Activated CD4-positive, alpha-beta T cell treated with anti-CD3 and anti-CD28 coated beads, Interleukin-2, amount 10 ng/mL, durations not matched to agents 7 days and 5 days (primary cell): ENCODE data around the gene CX3CR1. TPM values are rescaled to one million over a fixed set of nuclear protein-coding genes. Genes with fewer than 3 reads are reported as not detected.
A peak's percentile ranks its signal among the peaks of the same experiment; 100 is the strongest.

Source experiments
- CTCF ChIA-PET: fragments of 350-600 bp; sonication (Branson Sonifier 250); formaldehyde crosslinking; loops from one replicate; lab custom pipeline; 2021; ENCODE audit warnings: antibody characterized with exemption; lab: Charles Lee
- POLR2A ChIA-PET: fragments of 350-600 bp; sonication (Branson Sonifier 250); formaldehyde crosslinking; loops from one replicate; lab custom pipeline; 2021; ENCODE audit warnings: antibody characterized with exemption; lab: Charles Lee
- DNase-seq: peaks from one replicate; pipeline ENCODE4 v3.0.0-alpha.2; 2020
- H3K27ac Mint-ChIP-seq: one replicate; pipeline ENCODE4 v1.8.0; 2021; ENCODE audit warnings: mild to moderate bottlenecking, moderate library complexity, mixed read lengths
- H3K27me3 Mint-ChIP-seq: one replicate; pipeline ENCODE4 v1.8.0; 2021; ENCODE audit warnings: mixed read lengths
- H3K36me3 Mint-ChIP-seq: one replicate; pipeline ENCODE4 v1.8.0; 2021; ENCODE audit warnings: low read depth, mixed read lengths
- H3K4me1 Mint-ChIP-seq: one replicate; pipeline ENCODE4 v1.8.0; 2021; ENCODE audit warnings: mixed read lengths
- H3K4me3 Mint-ChIP-seq: one replicate; pipeline ENCODE4 v1.8.0; 2021; ENCODE audit warnings: mild to moderate bottlenecking, moderate library complexity, mixed read lengths
- H3K9me3 Mint-ChIP-seq: one replicate; pipeline ENCODE4 v1.8.0; 2021; ENCODE audit warnings: mixed read lengths
- total RNA-seq, 2 experiments: library from RNA; stranded (reverse); gene quantifications; one replicate each; pipeline ENCODE4 v1.2.3, GENCODE V29; 2021

The CX3CR1 gene
- total RNA-seq, 2 experiments from 2014 or later, result 0.60 to 1.5 TPM

GRCh38 chr3:39317571-39318169 lies 37.8 kb upstream of the CX3CR1 start:
- ChIA-PET POLR2A (no interaction called here), CTCF (interaction anchor here (1.1 to 1.2 kb wide), 2 partner anchors 26 to 68 kb away, joined by 3 to 4 read pairs; no protein-coding TSS in a partner anchor)
- H3K4me3 Mint-ChIP-seq, result no peak overlapping the region
- peaks cover 13% of the 10 kb centered on the region for H3K27me3 Mint-ChIP-seq
- H3K9me3 Mint-ChIP-seq, result peaks cover 16% of the 10 kb centered on the region
- H3K36me3 Mint-ChIP-seq, result peaks cover 10% of the 10 kb centered on the region
- H3K4me1 Mint-ChIP-seq, result peaks cover 17% of the 10 kb centered on the region
- DNase-seq, result no peak
- H3K27ac Mint-ChIP-seq, result no peak overlapping the region

- DNase-seq, result no peak
- Mint-ChIP-seq H3K27ac (no peak overlapping the region), H3K4me1 (peaks cover 4% of the 10 kb centered on the region), H3K36me3 (peaks cover 8% of the 10 kb centered on the region), H3K27me3 (peaks cover 11% of the 10 kb centered on the region), H3K4me3 (no peak overlapping the region), H3K9me3 (peaks cover 21% of the 10 kb centered on the region)
- POLR2A ChIA-PET, result no interaction called here
- CTCF ChIA-PET, result interaction anchor here (1.5 kb wide), 1 partner anchor 27 kb away, joined by 4 read pairs; no protein-coding TSS in a partner anchor
These were observed 35.6 kb upstream of the CX3CR1 start for GRCh38 chr3:39315420-39315819.

GRCh38 chr3:39313289-39313688 lies 33.5 kb upstream of the CX3CR1 start:
- ChIA-PET CTCF (no interaction called here), POLR2A (no interaction called here)
- Mint-ChIP-seq H3K4me1 (peaks cover 3% of the 10 kb centered on the region), H3K9me3 (peaks cover 23% of the 10 kb centered on the region), H3K27ac (no peak overlapping the region), H3K36me3 (peaks cover 8% of the 10 kb centered on the region), H3K4me3 (no peak overlapping the region), H3K27me3 (peaks cover 19% of the 10 kb centered on the region)
- DNase-seq, result no peak

GRCh38 chr3:39302178-39302577 lies 22.3 kb upstream of the CX3CR1 start:
- ChIA-PET CTCF (interaction anchor here (1.5 to 3.5 kb wide), 3 partner anchors 10 to 112 kb away, joined by 3 to 17 read pairs (median 13); no protein-coding TSS in a partner anchor), POLR2A (no interaction called here)
- Mint-ChIP-seq H3K27me3 (peaks cover 40% of the 10 kb centered on the region), H3K36me3 (peaks cover 5% of the 10 kb centered on the region), H3K4me1 (peaks cover 2% of the 10 kb centered on the region), H3K27ac (no peak overlapping the region), H3K9me3 (peaks cover 36% of the 10 kb centered on the region), H3K4me3 (no peak overlapping the region)
- DNase-seq, result no peak

GRCh38 chr3:39299279-39299678 lies 19.4 kb upstream of the CX3CR1 start:
- Mint-ChIP-seq H3K4me3 (no peak overlapping the region), H3K4me1 (peaks cover 21% of the 10 kb centered on the region), H3K27me3 (peaks cover 29% of the 10 kb centered on the region), H3K36me3 (peaks cover 5% of the 10 kb centered on the region), H3K9me3 (peaks cover 33% of the 10 kb centered on the region), H3K27ac (no peak overlapping the region)
- POLR2A ChIA-PET, result interaction anchor here (0.6 kb wide), 1 partner anchor 20 kb away, joined by 3 read pairs; no protein-coding TSS in a partner anchor
- DNase-seq, result no peak
- CTCF ChIA-PET, result interaction anchor here (1.0 to 2.2 kb wide), 2 partner anchors 11 to 19 kb away, joined by 4 to 8 read pairs; no protein-coding TSS in a partner anchor

- no peak for DNase-seq
- CTCF ChIA-PET, result interaction anchor here (0.7 to 1.3 kb wide), 6 partner anchors 11 to 170 kb away, joined by 3 to 4 read pairs (median 3); no protein-coding TSS in a partner anchor
- Mint-ChIP-seq H3K4me3 (no peak overlapping the region), H3K9me3 (peaks cover 26% of the 10 kb centered on the region), H3K4me1 (peaks cover 35% of the 10 kb centered on the region), H3K36me3 (peaks cover 3% of the 10 kb centered on the region), H3K27ac (no peak overlapping the region), H3K27me3 (peaks cover 19% of the 10 kb centered on the region)
- POLR2A ChIA-PET, result interaction anchor here (0.6 kb wide), 1 partner anchor 1852 kb away, joined by 4 read pairs; no protein-coding TSS in a partner anchor
These were observed 16.6 kb upstream of the CX3CR1 start for GRCh38 chr3:39296197-39297077.

GRCh38 chr3:39295184-39295775 lies 15.4 kb upstream of the CX3CR1 start:
- Mint-ChIP-seq H3K27me3 (peaks cover 9% of the 10 kb centered on the region), H3K4me1 (peaks cover 40% of the 10 kb centered on the region), H3K36me3 (peaks cover 3% of the 10 kb centered on the region), H3K27ac (peak overlapping the region; percentile 82), H3K4me3 (no peak overlapping the region), H3K9me3 (peaks cover 24% of the 10 kb centered on the region)
- CTCF ChIA-PET, result interaction anchor here (1.1 to 10.0 kb wide), 6 partner anchors 20 to 168 kb away, joined by 3 to 275 read pairs (median 4); partner anchors contain the start of genes CCR8, CX3CR1 and XIRP1
- no peak for DNase-seq
- POLR2A ChIA-PET, result no interaction called here

- Mint-ChIP-seq H3K4me3 (no peak overlapping the region), H3K4me1 (peaks cover 44% of the 10 kb centered on the region), H3K27me3 (peaks cover 3% of the 10 kb centered on the region), H3K27ac (peak overlapping the region; percentile 82), H3K36me3 (no peaks in the 10 kb centered on the region), H3K9me3 (peaks cover 18% of the 10 kb centered on the region)
- DNase-seq, result peak; percentile 21
- CTCF ChIA-PET, result interaction anchor here (0.5 to 10.0 kb wide), 5 partner anchors 19 to 135 kb away, joined by 3 to 275 read pairs (median 4); partner anchors contain the start of genes CCR8, CX3CR1 and XIRP1
- POLR2A ChIA-PET, result no interaction called here
These were observed 14.8 kb upstream of the CX3CR1 start for GRCh38 chr3:39294446-39295183.

- ChIA-PET POLR2A (interaction anchor here (1.0 kb wide), 1 partner anchor 85 kb away, joined by 5 read pairs; no protein-coding TSS in a partner anchor), CTCF (interaction anchor here (0.7 to 10.0 kb wide), 16 partner anchors 10 to 209 kb away, joined by 3 to 275 read pairs (median 4); partner anchors contain the start of genes CX3CR1, GORASP1, TTC21A and XIRP1)
- peaks cover 58% of the 10 kb centered on the region for H3K4me1 Mint-ChIP-seq
These were observed 13.1 kb upstream of the CX3CR1 start for GRCh38 chr3:39292961-39293360.

GRCh38 chr3:39291903-39292329 lies 12.1 kb upstream of the CX3CR1 start:
- Mint-ChIP-seq H3K9me3 (peaks cover 2% of the 10 kb centered on the region), H3K36me3 (no peaks in the 10 kb centered on the region), H3K4me1 (peaks cover 62% of the 10 kb centered on the region), H3K27ac (peak overlapping the region; percentile 20), H3K27me3 (no peaks in the 10 kb centered on the region), H3K4me3 (no peak overlapping the region)
- DNase-seq, result peak; percentile 79
- POLR2A ChIA-PET, result interaction anchor here (1.0 kb wide), 1 partner anchor 86 kb away, joined by 5 read pairs; no protein-coding TSS in a partner anchor
- CTCF ChIA-PET, result interaction anchor here (0.7 to 10.0 kb wide), 44 partner anchors 9 to 243 kb away, joined by 3 to 275 read pairs (median 4); partner anchors contain the start of genes CX3CR1, GORASP1, TTC21A and XIRP1

More at GRCh38 chr3:39292961-39293360, 13.1 kb upstream of the CX3CR1 start:
- H3K9me3 Mint-ChIP-seq, result peaks cover 6% of the 10 kb centered on the region
- no peak overlapping the region for H3K27ac Mint-ChIP-seq
- no peak overlapping the region for H3K4me3 Mint-ChIP-seq
- no peaks in the 10 kb centered on the region for H3K36me3 Mint-ChIP-seq
- H3K27me3 Mint-ChIP-seq, result no peaks in the 10 kb centered on the region
- DNase-seq, result no peak

- Mint-ChIP-seq H3K27me3 (no peaks in the 10 kb centered on the region), H3K4me3 (no peak overlapping the region), H3K27ac (no peak overlapping the region), H3K36me3 (no peaks in the 10 kb centered on the region), H3K9me3 (no peaks in the 10 kb centered on the region), H3K4me1 (peaks cover 51% of the 10 kb centered on the region)
- POLR2A ChIA-PET, result no interaction called here
- CTCF ChIA-PET, result interaction anchor here (0.6 to 10.0 kb wide), 9 partner anchors 15 to 290 kb away, joined by 3 to 275 read pairs (median 11); partner anchors contain the start of genes CX3CR1, GORASP1, TTC21A and XIRP1
- DNase-seq, result no peak
These were observed 10.4 kb upstream of the CX3CR1 start for GRCh38 chr3:39290255-39290654.
